Measurements from ENCODE around the gene TC2N. TPM values are rescaled to one million over a fixed set of nuclear protein-coding genes. Genes with fewer than 3 reads are reported as not detected.

The TC2N gene
- total RNA-seq, 1 experiment from 2014 or later: not detected

GRCh38 chr14:91893669-91894068 is 26.3 kb upstream of the TC2N start:
- H3K36me3 ChIP-seq (ENCODE audit: insufficient read depth, low read length): no peaks in the 10 kb centered on the region
- H4K20me1 ChIP-seq (ENCODE audit: insufficient read depth, low read depth, low read length): no peaks in the 10 kb centered on the region
- H3K27ac ChIP-seq (ENCODE audit: low read length): no peak overlapping the region
- H3K9ac ChIP-seq (ENCODE audit: low read length): no peak overlapping the region
- no peaks in the 10 kb centered on the region for H3K9me3 ChIP-seq (ENCODE audit: low read length)
- H3K9me2 ChIP-seq (replicated peaks; ENCODE audit: insufficient read depth, low read length): no peaks in the 10 kb centered on the region
- no peak overlapping the region for H3K4me3 ChIP-seq (ENCODE audit: low read length)
- no peak overlapping the region for H2AFZ ChIP-seq (ENCODE audit: low read length)
- DNase-seq: no peak
- no peaks in the 10 kb centered on the region for H3K4me1 ChIP-seq (ENCODE audit: low read length)
- H3K4me2 ChIP-seq (ENCODE audit: low read depth, low read length, poor library complexity, severe bottlenecking): no peak overlapping the region
- no peaks in the 10 kb centered on the region for H3K27me3 ChIP-seq (ENCODE audit: low read length)
- no peaks in the 10 kb centered on the region for H3K79me2 ChIP-seq (ENCODE audit: low read length)

GRCh38 chr14:91893007-91893406 is 25.7 kb upstream of the TC2N start:
- Histone ChIP-seq H3K4me3 (ENCODE audit: low read length) (no peak overlapping the region), H3K9me2 (replicated peaks; ENCODE audit: insufficient read depth, low read length) (no peaks in the 10 kb centered on the region), H3K27ac (ENCODE audit: low read length) (no peak overlapping the region), H2AFZ (ENCODE audit: low read length) (no peak overlapping the region), H3K27me3 (ENCODE audit: low read length) (no peaks in the 10 kb centered on the region), H3K79me2 (ENCODE audit: low read length) (no peaks in the 10 kb centered on the region), H3K4me1 (ENCODE audit: low read length) (no peaks in the 10 kb centered on the region), H3K9me3 (ENCODE audit: low read length) (no peaks in the 10 kb centered on the region), H3K9ac (ENCODE audit: low read length) (no peak overlapping the region), H3K4me2 (ENCODE audit: low read depth, low read length, poor library complexity, severe bottlenecking) (no peak overlapping the region), H4K20me1 (ENCODE audit: insufficient read depth, low read depth, low read length) (no peaks in the 10 kb centered on the region), H3K36me3 (ENCODE audit: insufficient read depth, low read length) (no peaks in the 10 kb centered on the region)
- peak; percentile 87 for DNase-seq

- Histone ChIP-seq H3K4me1 (ENCODE audit: low read length) (no peaks in the 10 kb centered on the region), H2AFZ (ENCODE audit: low read length) (no peak overlapping the region), H3K4me2 (ENCODE audit: low read depth, low read length, poor library complexity, severe bottlenecking) (no peak overlapping the region), H3K9me3 (ENCODE audit: low read length) (no peaks in the 10 kb centered on the region), H3K36me3 (ENCODE audit: insufficient read depth, low read length) (no peaks in the 10 kb centered on the region), H3K9me2 (replicated peaks; ENCODE audit: insufficient read depth, low read length) (no peaks in the 10 kb centered on the region), H3K9ac (ENCODE audit: low read length) (no peak overlapping the region), H3K27me3 (ENCODE audit: low read length) (no peaks in the 10 kb centered on the region), H3K79me2 (ENCODE audit: low read length) (no peaks in the 10 kb centered on the region), H4K20me1 (ENCODE audit: insufficient read depth, low read depth, low read length) (no peaks in the 10 kb centered on the region), H3K27ac (ENCODE audit: low read length) (no peak overlapping the region), H3K4me3 (ENCODE audit: low read length) (no peak overlapping the region)
- no peak for DNase-seq
Observed at GRCh38 chr14:91891721-91892220, 24.4 kb upstream of the TC2N start.

- no peak overlapping the region for H3K4me3 ChIP-seq (ENCODE audit: low read length)
- no peaks in the 10 kb centered on the region for H3K79me2 ChIP-seq (ENCODE audit: low read length)
Observed at GRCh38 chr14:91891101-91891500, 23.8 kb upstream of the TC2N start.

GRCh38 chr14:91890291-91890749 is 23.0 kb upstream of the TC2N start:
- H3K36me3 ChIP-seq (ENCODE audit: insufficient read depth, low read length): no peaks in the 10 kb centered on the region
- H3K27me3 ChIP-seq (ENCODE audit: low read length): no peaks in the 10 kb centered on the region
- H3K9me2 ChIP-seq (replicated peaks; ENCODE audit: insufficient read depth, low read length): no peaks in the 10 kb centered on the region
- no peak overlapping the region for H3K4me3 ChIP-seq (ENCODE audit: low read length)
- no peaks in the 10 kb centered on the region for H3K4me1 ChIP-seq (ENCODE audit: low read length)
- H3K9ac ChIP-seq (ENCODE audit: low read length): no peak overlapping the region
- DNase-seq: no peak
- H3K9me3 ChIP-seq (ENCODE audit: low read length): no peaks in the 10 kb centered on the region
- H3K4me2 ChIP-seq (ENCODE audit: low read depth, low read length, poor library complexity, severe bottlenecking): no peak overlapping the region
- H3K79me2 ChIP-seq (ENCODE audit: low read length): no peaks in the 10 kb centered on the region
- H2AFZ ChIP-seq (ENCODE audit: low read length): no peak overlapping the region
- H3K27ac ChIP-seq (ENCODE audit: low read length): no peak overlapping the region
- H4K20me1 ChIP-seq (ENCODE audit: insufficient read depth, low read depth, low read length): no peaks in the 10 kb centered on the region

More at GRCh38 chr14:91891101-91891500, 23.8 kb upstream of the TC2N start:
- no peak overlapping the region for H3K4me2 ChIP-seq (ENCODE audit: low read depth, low read length, poor library complexity, severe bottlenecking)
- no peak overlapping the region for H2AFZ ChIP-seq (ENCODE audit: low read length)
- H3K9me2 ChIP-seq (replicated peaks; ENCODE audit: insufficient read depth, low read length): no peaks in the 10 kb centered on the region
- no peak overlapping the region for H3K27ac ChIP-seq (ENCODE audit: low read length)
- DNase-seq: no peak
- H3K27me3 ChIP-seq (ENCODE audit: low read length): no peaks in the 10 kb centered on the region
- no peaks in the 10 kb centered on the region for H3K9me3 ChIP-seq (ENCODE audit: low read length)
- no peaks in the 10 kb centered on the region for H3K4me1 ChIP-seq (ENCODE audit: low read length)
- H4K20me1 ChIP-seq (ENCODE audit: insufficient read depth, low read depth, low read length): no peaks in the 10 kb centered on the region
- no peaks in the 10 kb centered on the region for H3K36me3 ChIP-seq (ENCODE audit: insufficient read depth, low read length)
- H3K9ac ChIP-seq (ENCODE audit: low read length): no peak overlapping the region

GRCh38 chr14:91889477-91890211 is 22.3 kb upstream of the TC2N start:
- H3K27ac ChIP-seq (ENCODE audit: low read length): no peak overlapping the region

GRCh38 chr14:91888641-91889476 is 21.5 kb upstream of the TC2N start:
- Histone ChIP-seq H3K9me3 (ENCODE audit: low read length) (no peaks in the 10 kb centered on the region), H3K9me2 (replicated peaks; ENCODE audit: insufficient read depth, low read length) (no peaks in the 10 kb centered on the region), H3K4me3 (ENCODE audit: low read length) (no peak overlapping the region), H2AFZ (ENCODE audit: low read length) (no peak overlapping the region), H3K79me2 (ENCODE audit: low read length) (no peaks in the 10 kb centered on the region), H3K27me3 (ENCODE audit: low read length) (no peaks in the 10 kb centered on the region), H3K9ac (ENCODE audit: low read length) (no peak overlapping the region), H3K4me1 (ENCODE audit: low read length) (no peaks in the 10 kb centered on the region), H3K4me2 (ENCODE audit: low read depth, low read length, poor library complexity, severe bottlenecking) (no peak overlapping the region), H3K36me3 (ENCODE audit: insufficient read depth, low read length) (no peaks in the 10 kb centered on the region), H4K20me1 (ENCODE audit: insufficient read depth, low read depth, low read length) (no peaks in the 10 kb centered on the region), H3K27ac (ENCODE audit: low read length) (no peak overlapping the region)
- no peak for DNase-seq

More at GRCh38 chr14:91889477-91890211, 22.3 kb upstream of the TC2N start:
- H4K20me1 ChIP-seq (ENCODE audit: insufficient read depth, low read depth, low read length): no peaks in the 10 kb centered on the region
- no peak overlapping the region for H3K4me3 ChIP-seq (ENCODE audit: low read length)
- no peaks in the 10 kb centered on the region for H3K9me3 ChIP-seq (ENCODE audit: low read length)
- H3K4me2 ChIP-seq (ENCODE audit: low read depth, low read length, poor library complexity, severe bottlenecking): no peak overlapping the region
- no peaks in the 10 kb centered on the region for H3K27me3 ChIP-seq (ENCODE audit: low read length)
- H3K79me2 ChIP-seq (ENCODE audit: low read length): no peaks in the 10 kb centered on the region
- no peaks in the 10 kb centered on the region for H3K36me3 ChIP-seq (ENCODE audit: insufficient read depth, low read length)
- no peak for DNase-seq
- H2AFZ ChIP-seq (ENCODE audit: low read length): no peak overlapping the region
- no peaks in the 10 kb centered on the region for H3K4me1 ChIP-seq (ENCODE audit: low read length)
- no peak overlapping the region for H3K9ac ChIP-seq (ENCODE audit: low read length)
- no peaks in the 10 kb centered on the region for H3K9me2 ChIP-seq (replicated peaks; ENCODE audit: insufficient read depth, low read length)

GRCh38 chr14:91886961-91887360 is 19.6 kb upstream of the TC2N start:
- H3K4me2 ChIP-seq (ENCODE audit: low read depth, low read length, poor library complexity, severe bottlenecking): no peak overlapping the region
- no peaks in the 10 kb centered on the region for H4K20me1 ChIP-seq (ENCODE audit: insufficient read depth, low read depth, low read length)
- no peaks in the 10 kb centered on the region for H3K4me1 ChIP-seq (ENCODE audit: low read length)
- H3K9me2 ChIP-seq (replicated peaks; ENCODE audit: insufficient read depth, low read length): no peaks in the 10 kb centered on the region
- no peak overlapping the region for H2AFZ ChIP-seq (ENCODE audit: low read length)
- no peak overlapping the region for H3K4me3 ChIP-seq (ENCODE audit: low read length)
- no peaks in the 10 kb centered on the region for H3K36me3 ChIP-seq (ENCODE audit: insufficient read depth, low read length)
- no peak overlapping the region for H3K27ac ChIP-seq (ENCODE audit: low read length)
- no peak for DNase-seq
- no peak overlapping the region for H3K9ac ChIP-seq (ENCODE audit: low read length)
- H3K27me3 ChIP-seq (ENCODE audit: low read length): no peaks in the 10 kb centered on the region
- no peaks in the 10 kb centered on the region for H3K9me3 ChIP-seq (ENCODE audit: low read length)
- no peaks in the 10 kb centered on the region for H3K79me2 ChIP-seq (ENCODE audit: low read length)

All from Karpas-422 (cell line).